Esophagus squamous epithelium (tissue), 4 donors: ENCODE results near the gene CPXM1.

Experiments used
- POLR2A ChIP-seq, 4 donors: fragments of 450-650 bp; IDR thresholded peaks; one replicate each; pipeline ENCODE4 v1.6.1; 2017; ENCODE audit warnings: antibody characterized with exemption in 4 of 4, mild to moderate bottlenecking in 4 of 4, moderate library complexity in 3 of 4
- TF ChIP-seq, protein P1 (sequence below), 6 experiments: fragments of 450-650 bp in 4 of 6; fragments of 200-600 bp in 2 of 6; sonication (generic) in 2 of 6; IDR thresholded peaks; one replicate each; pipeline ENCODE4 v1.5.1; 2016 to 2019; ENCODE audit warnings: antibody characterized with exemption in 6 of 6, mild to moderate bottlenecking in 4 of 6, moderate library complexity in 4 of 6

GRCh38 chr20:2804041-2804828 is 3.8 kb upstream of the CPXM1 start:
- TF ChIP-seq, protein P1, sequence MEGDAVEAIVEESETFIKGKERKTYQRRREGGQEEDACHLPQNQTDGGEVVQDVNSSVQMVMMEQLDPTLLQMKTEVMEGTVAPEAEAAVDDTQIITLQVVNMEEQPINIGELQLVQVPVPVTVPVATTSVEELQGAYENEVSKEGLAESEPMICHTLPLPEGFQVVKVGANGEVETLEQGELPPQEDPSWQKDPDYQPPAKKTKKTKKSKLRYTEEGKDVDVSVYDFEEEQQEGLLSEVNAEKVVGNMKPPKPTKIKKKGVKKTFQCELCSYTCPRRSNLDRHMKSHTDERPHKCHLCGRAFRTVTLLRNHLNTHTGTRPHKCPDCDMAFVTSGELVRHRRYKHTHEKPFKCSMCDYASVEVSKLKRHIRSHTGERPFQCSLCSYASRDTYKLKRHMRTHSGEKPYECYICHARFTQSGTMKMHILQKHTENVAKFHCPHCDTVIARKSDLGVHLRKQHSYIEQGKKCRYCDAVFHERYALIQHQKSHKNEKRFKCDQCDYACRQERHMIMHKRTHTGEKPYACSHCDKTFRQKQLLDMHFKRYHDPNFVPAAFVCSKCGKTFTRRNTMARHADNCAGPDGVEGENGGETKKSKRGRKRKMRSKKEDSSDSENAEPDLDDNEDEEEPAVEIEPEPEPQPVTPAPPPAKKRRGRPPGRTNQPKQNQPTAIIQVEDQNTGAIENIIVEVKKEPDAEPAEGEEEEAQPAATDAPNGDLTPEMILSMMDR (IDR thresholded peaks at IDR 0.05) = no peak
- TF ChIP-seq POLR2A (IDR thresholded peaks at IDR 0.05) = no peak
